H9 (cell line): ENCODE results near the gene YWHAH. TPM values are rescaled to one million over a fixed set of nuclear protein-coding genes. Genes with fewer than 3 reads are reported as not detected.

Source experiments
- DNase-seq: peaks from one replicate; pipeline ENCODE4 v3.0.0-alpha.2; 2017
- H2AFZ ChIP-seq: one replicate; pipeline ENCODE4 v1.6.1; 2013; ENCODE audit warnings: mild to moderate bottlenecking, low read length, control low read depth, moderate library complexity
- H2AK5ac ChIP-seq: 2 replicates; pipeline ENCODE4 v1.6.1; 2013; ENCODE audit warnings: low read length, control low read depth, mixed read lengths; ENCODE audit not compliant: insufficient read length
- H2BK120ac ChIP-seq: one replicate; pipeline ENCODE4 v1.6.1; 2013; ENCODE audit warnings: low read depth, mild to moderate bottlenecking, low read length, control low read depth, inconsistent platforms; ENCODE audit not compliant: poor library complexity, severe bottlenecking
- H2BK12ac ChIP-seq: 2 replicates; pipeline ENCODE4 v1.6.1; 2013; ENCODE audit warnings: low read length, control low read depth, mixed read lengths, low read depth; ENCODE audit not compliant: insufficient read length
- H2BK15ac ChIP-seq: 2 replicates; pipeline ENCODE4 v1.6.1; 2013; ENCODE audit warnings: low read depth, low read length, control low read depth
- H2BK20ac ChIP-seq: one replicate; pipeline ENCODE4 v1.6.1; 2013; ENCODE audit warnings: low read depth, mild to moderate bottlenecking, low read length, control low read depth, inconsistent platforms; ENCODE audit not compliant: poor library complexity, severe bottlenecking
- H2BK5ac ChIP-seq: 2 replicates; pipeline ENCODE4 v1.6.1; 2013; ENCODE audit warnings: low read length, control low read depth, mixed read lengths; ENCODE audit not compliant: insufficient read length
- H3K14ac ChIP-seq: 2 replicates; pipeline ENCODE4 v1.6.1; 2013; ENCODE audit warnings: low read length, control low read depth; ENCODE audit not compliant: insufficient read depth
- H3K18ac ChIP-seq: 2 replicates; pipeline ENCODE4 v1.6.1; 2013; ENCODE audit warnings: low read depth, mild to moderate bottlenecking, mixed read lengths, low read length, control low read depth; ENCODE audit not compliant: insufficient read length
- H3K23ac ChIP-seq: 2 replicates; pipeline ENCODE4 v1.6.1; 2013; ENCODE audit warnings: low read length, control low read depth, mixed read lengths, low read depth; ENCODE audit not compliant: insufficient read length
- H3K23me2 ChIP-seq: 2 replicates; pipeline ENCODE4 v1.6.1; 2013; ENCODE audit warnings: low read depth, mild to moderate bottlenecking, mixed read lengths, low read length, control low read depth; ENCODE audit not compliant: insufficient read length, poor library complexity, severe bottlenecking
- H3K27ac ChIP-seq: 2 replicates; pipeline ENCODE4 v1.5.1; 2013; ENCODE audit warnings: low read length, control low read depth, mixed read lengths, low read depth; ENCODE audit not compliant: insufficient read length
- H3K27me3 ChIP-seq: 2 replicates; pipeline ENCODE4 v1.6.1; 2013; ENCODE audit warnings: low read length, control low read depth, inconsistent platforms; ENCODE audit not compliant: insufficient read depth
- H3K4ac ChIP-seq: 2 replicates; pipeline ENCODE4 v1.6.1; 2013; ENCODE audit warnings: low read depth, mild to moderate bottlenecking, control low read depth, inconsistent platforms, low read length, moderate library complexity
- H3K4me1 ChIP-seq: 2 replicates; pipeline ENCODE4 v1.6.1; 2013; ENCODE audit warnings: low read length, control low read depth, inconsistent platforms; ENCODE audit not compliant: insufficient read depth
- H3K4me2 ChIP-seq: 2 replicates; pipeline ENCODE4 v1.6.1; 2013; ENCODE audit warnings: low read length, control low read depth, mixed read lengths; ENCODE audit not compliant: insufficient read length, insufficient read depth
- H3K56ac ChIP-seq: 2 replicates; pipeline ENCODE4 v1.6.1; 2013; ENCODE audit warnings: low read depth, mild to moderate bottlenecking, mixed read lengths, low read length, control low read depth; ENCODE audit not compliant: insufficient read length
- H3K79me1 ChIP-seq: 2 replicates; pipeline ENCODE4 v1.6.1; 2013; ENCODE audit warnings: low read depth, mild to moderate bottlenecking, moderate library complexity, low read length, control low read depth, inconsistent platforms; ENCODE audit not compliant: insufficient read depth, poor library complexity, severe bottlenecking
- H3K79me2 ChIP-seq: 2 replicates; pipeline ENCODE4 v1.6.1; 2013; ENCODE audit warnings: low read length, control low read depth, inconsistent platforms; ENCODE audit not compliant: insufficient read depth
- H3K9ac ChIP-seq: 2 replicates; pipeline ENCODE4 v1.6.1; 2013; ENCODE audit warnings: low read length, control low read depth, mixed read lengths; ENCODE audit not compliant: insufficient read length; ENCODE audit errors: extremely low read depth
- H3K9me3 ChIP-seq: one replicate; pipeline ENCODE4 v1.6.1; 2013; ENCODE audit warnings: low read depth, low read length, inconsistent platforms; ENCODE audit not compliant: control insufficient read depth
- H3T11ph ChIP-seq: one replicate; pipeline ENCODE4 v1.6.1; 2013; ENCODE audit warnings: mild to moderate bottlenecking, low read length, control low read depth, inconsistent platforms
- H4K20me1 ChIP-seq: one replicate; pipeline ENCODE4 v1.6.1; 2013; ENCODE audit not compliant: control insufficient read depth, insufficient read length, insufficient read depth
- H4K5ac ChIP-seq: 2 replicates; pipeline ENCODE4 v1.6.1; 2013; ENCODE audit warnings: low read depth, mild to moderate bottlenecking, mixed read lengths, low read length, control low read depth; ENCODE audit not compliant: insufficient read length
- H4K8ac ChIP-seq: replicated peaks from 2 replicates; pipeline ENCODE4 v1.6.1; 2013; ENCODE audit warnings: low read length, control low read depth, mixed read lengths, low read depth; ENCODE audit not compliant: insufficient read length
- H4K91ac ChIP-seq: 2 replicates; pipeline ENCODE4 v1.6.1; 2013; ENCODE audit warnings: low read depth, mild to moderate bottlenecking, moderate library complexity, mixed read lengths, low read length, control low read depth; ENCODE audit not compliant: insufficient read length
- H3K27ac Mint-ChIP-seq, 3 experiments: 2 replicates in 2 of 3; 3 replicates in 1 of 3; pipeline ENCODE4 v1.8.0; 2020 to 2021; ENCODE audit warnings: mixed read lengths in 3 of 3, mild to moderate bottlenecking in 1 of 3, moderate library complexity in 1 of 3
- H3K27me3 Mint-ChIP-seq: 2 replicates; pipeline ENCODE4 v1.8.0; 2021; ENCODE audit warnings: low read depth, mild to moderate bottlenecking, moderate library complexity, mixed read lengths
- H3K36me3 Mint-ChIP-seq, 3 experiments: 2 replicates in 2 of 3; 3 replicates in 1 of 3; pipeline ENCODE4 v1.8.0; 2020 to 2021; ENCODE audit warnings: low read depth in 3 of 3, mixed read lengths in 3 of 3; ENCODE audit not compliant: insufficient read depth in 1 of 3
- H3K4me1 Mint-ChIP-seq, 2 experiments: 2 replicates each; pipeline ENCODE4 v1.8.0; 2020; ENCODE audit warnings: mixed read lengths in 2 of 2
- H3K4me3 Mint-ChIP-seq, 2 experiments: 2 replicates in 1 of 2; 3 replicates in 1 of 2; pipeline ENCODE4 v1.8.0; 2020 to 2021; ENCODE audit warnings: mild to moderate bottlenecking in 2 of 2, mixed read lengths in 2 of 2, moderate library complexity in 1 of 2
- H3K9me3 Mint-ChIP-seq, 2 experiments: 2 replicates in 1 of 2; 3 replicates in 1 of 2; pipeline ENCODE4 v1.8.0; 2020; ENCODE audit warnings: mild to moderate bottlenecking in 2 of 2, mixed read lengths in 2 of 2, moderate library complexity in 1 of 2
- CTCF ChIP-seq: fragments of 200-600 bp; sonication (generic); conservative IDR thresholded peaks from 3 replicates; pipeline ENCODE4 v1.8.0; 2021; ENCODE audit warnings: antibody characterized with exemption, mild to moderate bottlenecking
- WGBS: extraction: QIAGEN DNeasy Blood & Tissue Kit; methylation state at CpG from one replicate; pipeline ENCODE4 v1.1.7; 2013; ENCODE audit warnings: missing lambda C conversion rate, low lambda C conversion rate, mixed read lengths; ENCODE audit not compliant: insufficient read length; ENCODE audit errors: extremely low coverage; 5-methylcytosine and 5-hydroxymethylcytosine counted together
- total RNA-seq: library from RNA; stranded (reverse); gene quantifications from 2 replicates; pipeline ENCODE4 v1.2.1, GENCODE V29; 2021

The YWHAH gene
- total RNA-seq, 1 experiment from 2014 or later, result 250 TPM

DNA sequence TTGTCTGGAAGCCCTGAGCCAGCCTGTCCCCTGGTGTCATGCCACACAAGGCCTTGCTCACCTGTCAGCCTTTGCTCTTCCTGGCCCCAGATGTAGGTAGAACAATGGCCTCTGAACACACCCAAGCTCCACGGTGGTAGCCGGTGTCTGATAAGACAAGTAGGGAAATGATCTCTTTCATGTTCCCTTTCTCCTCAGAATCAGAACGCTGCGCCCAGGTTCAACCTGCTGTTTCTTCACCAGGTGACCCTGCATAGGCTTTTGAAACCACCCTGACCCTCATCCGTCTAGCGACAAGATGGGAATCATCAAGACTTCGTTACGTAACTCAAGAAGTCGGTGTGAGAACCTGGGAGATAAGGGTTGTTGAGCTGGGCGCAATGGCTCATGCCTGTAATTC lies 28.7 kb upstream of the YWHAH start:
- no peaks in the 10 kb centered on the region for H3K79me2 ChIP-seq
- no peaks in the 10 kb centered on the region for H3K27me3 ChIP-seq
- no peak overlapping the region for H3K23ac ChIP-seq
- H4K8ac ChIP-seq, result no peak overlapping the region
- H2BK12ac ChIP-seq, result no peak overlapping the region
- no peak overlapping the region for H3K18ac ChIP-seq
- no peak overlapping the region for H3K56ac ChIP-seq
- H2AFZ ChIP-seq, result no peak overlapping the region
- H3K27ac ChIP-seq, result no peak overlapping the region
- no peak overlapping the region for H3K14ac ChIP-seq
- Mint-ChIP-seq H3K4me3 (no peak overlapping the region), H3K36me3 (no peaks in the 10 kb centered on the region), H3K9me3 (no peaks in the 10 kb centered on the region), H3K27me3 (peaks cover 1% of the 10 kb centered on the region), H3K27ac (peak overlapping the region in 1 of 3 experiments; percentile 63; a peak in 1 of 7 replicates), H3K4me1 (peaks cover 0 to 5% of the 10 kb centered on the region in 2 experiments; a peak in 1 of 4 replicates)
- H2AK5ac ChIP-seq, result no peak overlapping the region
- H3K9ac ChIP-seq, result no peak overlapping the region
- no peak overlapping the region for H4K91ac ChIP-seq
- no peak for DNase-seq
- no peaks in the 10 kb centered on the region for H3K23me2 ChIP-seq
- H2BK20ac ChIP-seq, result no peak overlapping the region
- no CpG with 5 or more reads among the region's 10 CpGs for WGBS
- no peak overlapping the region for H3K4me2 ChIP-seq
- H3K79me1 ChIP-seq, result no peaks in the 10 kb centered on the region
- no peak for TF ChIP-seq CTCF
- H2BK120ac ChIP-seq, result no peak overlapping the region
- no peak overlapping the region for H3K4ac ChIP-seq
- no peak overlapping the region for H3T11ph ChIP-seq
- H4K20me1 ChIP-seq, result no peaks in the 10 kb centered on the region
- H2BK15ac ChIP-seq, result no peak overlapping the region
- H3K4me1 ChIP-seq, result no peaks in the 10 kb centered on the region; the same call in 1 of the 2 replicates
- H2BK5ac ChIP-seq, result no peak overlapping the region
- H3K9me3 ChIP-seq, result no peaks in the 10 kb centered on the region
- no peak overlapping the region for H4K5ac ChIP-seq
